Panc1 (cell line): Measurements from ENCODE around the gene IFTAP. TPM values are rescaled to one million over a fixed set of nuclear protein-coding genes. Genes with fewer than 3 reads are reported as not detected.

Experiments
- ATAC-seq: fragments of 200-7000 bp; cut with Tn5 transposase; 2 replicates; pipeline ENCODE4 v1.9.1; 2020; ENCODE audit warnings: mild to moderate bottlenecking, moderate library complexity
- BruUV-seq: library from RNA; stranded (reverse); fragments of 400-500 nt; replicated peaks from 2 replicates; lab custom pipeline; 2021; lab: Mats Ljungman, UMichigan
- CTCF ChIA-PET: fragments of 300-600 bp; sonication (Branson Sonifier 250); formaldehyde crosslinking; loops from one replicate; lab custom pipeline; 2022; ENCODE audit warnings: antibody characterized with exemption; lab: Charles Lee
- POLR2A ChIA-PET: fragments of 300-600 bp; sonication (Branson Sonifier 250); formaldehyde crosslinking; loops from one replicate; lab custom pipeline; 2022; ENCODE audit warnings: antibody characterized with exemption; lab: Charles Lee
- DNase-seq: peaks from one replicate; pipeline ENCODE4 v3.0.0-alpha.2; 2010; ENCODE audit warnings: low read depth, low spot score
- H3K27ac ChIP-seq: 2 replicates; pipeline ENCODE4 v1.5.1; 2011; ENCODE audit warnings: mild to moderate bottlenecking, low read length, inconsistent platforms
- H3K27me3 ChIP-seq: fragments of 200-500 bp; sonication (Bioruptor generic); 2 replicates; pipeline ENCODE4 v1.6.0; 2014; ENCODE audit warnings: low read length, inconsistent platforms; ENCODE audit not compliant: control insufficient read depth, insufficient read depth
- H3K36me3 ChIP-seq: fragments of 200-500 bp; sonication (Bioruptor generic); 2 replicates; pipeline ENCODE4 v1.5.1; 2014; ENCODE audit warnings: inconsistent platforms, mild to moderate bottlenecking, low read length, moderate library complexity; ENCODE audit not compliant: control insufficient read depth, insufficient read depth
- H3K4me1 ChIP-seq: 2 replicates; pipeline ENCODE4 v1.5.1; 2011; ENCODE audit warnings: inconsistent platforms, mild to moderate bottlenecking, low read length, moderate library complexity; ENCODE audit not compliant: control insufficient read depth, insufficient read depth
- H3K4me3 ChIP-seq, 2 experiments: 2 replicates each; pipeline ENCODE4 v1.5.1; 2011 to 2012; ENCODE audit warnings: low read depth in 2 of 2, low read length in 2 of 2, mild to moderate bottlenecking in 2 of 2, inconsistent platforms in 1 of 2, moderate library complexity in 1 of 2
- H3K9me3 ChIP-seq: fragments of 200-500 bp; sonication (Bioruptor generic); 2 replicates; pipeline ENCODE4 v1.5.1; 2014; ENCODE audit warnings: low read depth, mild to moderate bottlenecking, inconsistent platforms, low read length, moderate library complexity; ENCODE audit not compliant: control insufficient read depth, insufficient read depth
- CTCF ChIP-seq: fragments of 450-650 bp; IDR thresholded peaks from 2 replicates; pipeline ENCODE4 v1.5.1; 2017; ENCODE audit warnings: mild to moderate bottlenecking
- POLR2AphosphoS5 ChIP-seq: IDR thresholded peaks from 2 replicates; pipeline ENCODE4 v1.6.1; 2012; ENCODE audit warnings: mild to moderate bottlenecking, low read depth, low read length, moderate library complexity
- REST ChIP-seq, 2 experiments: IDR thresholded peaks; 2 replicates each; pipeline ENCODE4 v1.6.1; 2011 to 2012; ENCODE audit warnings: low read depth in 2 of 2, control low read depth in 1 of 2, low read length in 1 of 2, mild to moderate bottlenecking in 1 of 2, moderate library complexity in 1 of 2; ENCODE audit not compliant: insufficient read depth in 1 of 2
- SIN3A ChIP-seq: IDR thresholded peaks from 2 replicates; pipeline ENCODE4 v1.6.1; 2012; ENCODE audit warnings: low read depth, mild to moderate bottlenecking, low read length, moderate library complexity, borderline replicate concordance; ENCODE audit not compliant: insufficient read depth
- TCF7L2 ChIP-seq: IDR thresholded peaks from 2 replicates; pipeline ENCODE4 v1.6.1; 2011; ENCODE audit warnings: mild to moderate bottlenecking, low read depth, low read length, inconsistent platforms
- in situ Hi-C: cut with HindIII; loops from 2 replicates; pipeline ENCODE4 v1.10.0; 2016; ENCODE audit warnings: low sequenced_read_pairs, low pct_unique_long_range_greater_than_20kb
- intact Hi-C: fragments of 100-400 bp; cut with micrococcal nuclease; formaldehyde crosslinking; loops from one replicate; pipeline ENCODE4 v1.10.0; 2022; ENCODE audit not compliant: unreplicated experiment
- total RNA-seq: library from RNA; stranded (reverse); gene quantifications from one replicate; pipeline ENCODE4 v1.2.1, GENCODE V29; 2021; ENCODE audit not compliant: unreplicated experiment

The IFTAP gene
- total RNA-seq, 1 experiment from 2014 or later = 18.2 TPM

- H3K27me3 ChIP-seq = no peaks in the 10 kb centered on the region
- no peaks in the 10 kb centered on the region for H3K36me3 ChIP-seq
- intact Hi-C loops = no loop called here
- in situ Hi-C loops = no loop called here
- H3K27ac ChIP-seq = no peak overlapping the region
- TF ChIP-seq SIN3A (no peak), CTCF (no peak), TCF7L2 (no peak), REST (IDR thresholded peaks at IDR 0.05; ENCODE audit: insufficient read depth in 1 of 2, low read depth in 2 of 2, low read length in 1 of 2) (no peak), POLR2AphosphoS5 (no peak)
- no peak overlapping the region for H3K4me3 ChIP-seq
- peaks cover 6% of the 10 kb centered on the region; the same call in 1 of the 2 replicates for H3K4me1 ChIP-seq
- no TSS peak for BruUV-seq
- CTCF ChIA-PET = no interaction called here
- POLR2A ChIA-PET = no interaction called here
- H3K9me3 ChIP-seq = no peaks in the 10 kb centered on the region
- ATAC-seq (no peak), DNase-seq (no peak)
Observed at GRCh38 chr11:36627471-36627870, 33.2 kb downstream of the IFTAP start.

GRCh38 chr11:36628141-36628540 lies 33.8 kb downstream of the IFTAP start:
- DNase-seq (no peak), ATAC-seq (no peak)
- POLR2A ChIA-PET = no interaction called here
- no peaks in the 10 kb centered on the region for H3K9me3 ChIP-seq
- in situ Hi-C loops (no loop called here), intact Hi-C loops (no loop called here)
- CTCF ChIA-PET = no interaction called here
- H3K27me3 ChIP-seq = no peaks in the 10 kb centered on the region
- peak overlapping the region; percentile 19; the same call in 1 of the 2 replicates for H3K27ac ChIP-seq
- no peak overlapping the region for H3K4me3 ChIP-seq
- peaks cover 6% of the 10 kb centered on the region; the same call in 1 of the 2 replicates for H3K4me1 ChIP-seq
- no TSS peak for BruUV-seq
- TF ChIP-seq POLR2AphosphoS5 = no peak
- no peak for TF ChIP-seq TCF7L2
- TF ChIP-seq CTCF = no peak
- no peak for TF ChIP-seq REST (IDR thresholded peaks at IDR 0.05; ENCODE audit: insufficient read depth in 1 of 2, low read depth in 2 of 2, low read length in 1 of 2)
- TF ChIP-seq SIN3A = no peak
- no peaks in the 10 kb centered on the region for H3K36me3 ChIP-seq
